Kidney (tissue), 14 donors: ENCODE data around the gene STXBP3. TPM values are rescaled to one million over a fixed set of nuclear protein-coding genes. Genes with fewer than 3 reads are reported as not detected.

ENCODE experiments used
- DNase-seq, 5 donors: peaks; one replicate each; pipeline ENCODE4 v3.0.0-alpha.2; 2013 to 2020
- FAIRE-seq: peaks from 2 replicates; lab custom pipeline; 2012; peaks lifted over from hg19 to GRCh38; lab: Jason Lieb, UNC
- H3K27ac ChIP-seq, 2 donors: one replicate each; pipeline ENCODE4 v1.7.0; 2013; ENCODE audit warnings: low read depth in 2 of 2, low read length in 2 of 2, inconsistent platforms in 1 of 2
- H3K27me3 ChIP-seq: one replicate; pipeline ENCODE4 v1.7.1; 2013; ENCODE audit warnings: low read length, inconsistent platforms; ENCODE audit not compliant: control insufficient read depth, insufficient read depth
- H3K36me3 ChIP-seq, 3 donors: one replicate each; pipeline versions ENCODE4 v1.7.0 to v1.7.1; 2013; ENCODE audit warnings: low read length in 3 of 3, control low read depth in 1 of 3, inconsistent platforms in 1 of 3; ENCODE audit not compliant: insufficient read depth in 3 of 3, control insufficient read depth in 2 of 3
- H3K4me1 ChIP-seq, 3 donors: one replicate each; pipeline versions ENCODE4 v1.7.0 to v1.7.1; 2013; ENCODE audit warnings: low read length in 3 of 3, inconsistent platforms in 1 of 3, low read depth in 1 of 3; ENCODE audit not compliant: control insufficient read depth in 2 of 3, insufficient read depth in 2 of 3
- H3K4me3 ChIP-seq, 3 donors: one replicate each; pipeline versions ENCODE4 v1.7.0 to v1.8.1; 2013; ENCODE audit warnings: low read length in 3 of 3, control low read depth in 1 of 3, inconsistent platforms in 1 of 3
- H3K9ac ChIP-seq, 3 donors: one replicate each; pipeline versions ENCODE4 v1.7.0 to v1.7.1; 2013; ENCODE audit warnings: low read length in 3 of 3, control low read depth in 1 of 3, inconsistent platforms in 1 of 3
- H3K9me3 ChIP-seq, 3 donors: one replicate each; pipeline versions ENCODE4 v1.7.0 to v1.7.1; 2013; ENCODE audit warnings: low read length in 3 of 3, control low read depth in 1 of 3, inconsistent platforms in 1 of 3; ENCODE audit not compliant: control insufficient read depth in 2 of 3, insufficient read depth in 1 of 3
- intact Hi-C: fragments of 100-400 bp; cut with DNase I; formaldehyde crosslinking; loops from one replicate; pipeline ENCODE4 v1.11.1; 2022
- polyA plus RNA-seq: library from polyadenylated mRNA; stranded (reverse); fragments of 350-450 nt; fragmentation: Illumina TruSeq; extraction: RNeasy Lipid Tissue Mini Kit (QIAGEN cat#74804); gene quantifications from one replicate; pipeline ENCODE4 v1.2.3, GENCODE V29; 2014; ENCODE audit warnings: low read depth, low replicate concordance; ENCODE audit not compliant: insufficient read depth
- total RNA-seq: library from RNA; stranded (reverse); fragmentation: NEBNext Ultra II Directional; extraction: Animal tissue kit (Norgen Biotek cat#: 25700); gene quantifications from one replicate; pipeline ENCODE4 v1.2.1, GENCODE V29; 2021
- TF ChIP-seq, protein P1 (sequence below): IDR thresholded peaks from 3 replicates; pipeline ENCODE4 v1.5.1; 2012; ENCODE audit warnings: mild to moderate bottlenecking, moderate library complexity, borderline replicate concordance; ENCODE audit not compliant: insufficient read depth; ENCODE audit errors: extremely low read depth
- donor health status: control.
- donor health status: control.
- donor health status: control.
- donor health status: control.
- donor health status: control.
- donor health status: DM: yes; HTN: yes; CAD: no.
- donor health status: Normal renal cell carcinoma (clear cell type).

The STXBP3 gene
- total and polyA plus RNA-seq, 2 donors from 2014 or later = 26.0 to 61.4 TPM

DNA sequence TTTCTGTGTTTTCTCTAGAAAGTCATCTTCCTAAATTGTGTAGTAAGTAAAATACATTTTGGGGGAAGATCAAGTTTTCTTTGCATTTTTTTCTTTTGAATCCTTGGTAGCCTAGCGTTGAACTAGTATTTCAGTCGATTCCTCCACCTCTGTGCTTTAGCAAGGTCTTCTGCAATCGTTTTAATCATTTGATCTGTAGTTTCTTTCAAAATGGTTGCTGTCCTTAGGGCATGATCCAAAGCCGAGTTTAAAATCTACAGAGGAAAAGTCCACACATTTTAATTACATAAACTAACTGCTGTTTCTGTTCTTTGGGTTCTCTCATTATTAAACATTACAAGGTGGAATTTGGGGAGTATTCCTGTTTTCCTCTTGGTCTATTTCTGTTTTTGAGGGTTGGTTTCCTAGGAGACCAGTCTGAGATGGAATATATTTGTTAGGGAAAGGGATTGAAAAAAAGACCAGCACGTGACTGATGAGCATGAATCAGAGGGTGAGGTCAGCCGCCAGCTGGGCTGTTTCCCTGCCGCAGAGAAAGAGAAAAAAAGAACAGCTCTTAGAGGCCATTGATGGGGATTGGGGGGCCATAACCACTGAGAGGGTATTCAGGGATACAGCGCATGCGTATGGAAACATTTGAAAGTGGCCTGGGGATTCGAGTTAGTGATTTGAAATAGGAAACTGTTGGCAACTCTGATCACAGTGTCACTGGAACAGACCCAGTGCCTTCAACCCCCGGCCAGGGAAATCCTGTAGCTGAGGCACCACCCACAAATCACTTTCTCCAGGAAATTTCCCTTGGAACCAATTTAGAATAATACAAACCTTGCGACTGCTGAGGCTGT is 69.8 kb downstream of the STXBP3 start:
- TF ChIP-seq, protein P1, sequence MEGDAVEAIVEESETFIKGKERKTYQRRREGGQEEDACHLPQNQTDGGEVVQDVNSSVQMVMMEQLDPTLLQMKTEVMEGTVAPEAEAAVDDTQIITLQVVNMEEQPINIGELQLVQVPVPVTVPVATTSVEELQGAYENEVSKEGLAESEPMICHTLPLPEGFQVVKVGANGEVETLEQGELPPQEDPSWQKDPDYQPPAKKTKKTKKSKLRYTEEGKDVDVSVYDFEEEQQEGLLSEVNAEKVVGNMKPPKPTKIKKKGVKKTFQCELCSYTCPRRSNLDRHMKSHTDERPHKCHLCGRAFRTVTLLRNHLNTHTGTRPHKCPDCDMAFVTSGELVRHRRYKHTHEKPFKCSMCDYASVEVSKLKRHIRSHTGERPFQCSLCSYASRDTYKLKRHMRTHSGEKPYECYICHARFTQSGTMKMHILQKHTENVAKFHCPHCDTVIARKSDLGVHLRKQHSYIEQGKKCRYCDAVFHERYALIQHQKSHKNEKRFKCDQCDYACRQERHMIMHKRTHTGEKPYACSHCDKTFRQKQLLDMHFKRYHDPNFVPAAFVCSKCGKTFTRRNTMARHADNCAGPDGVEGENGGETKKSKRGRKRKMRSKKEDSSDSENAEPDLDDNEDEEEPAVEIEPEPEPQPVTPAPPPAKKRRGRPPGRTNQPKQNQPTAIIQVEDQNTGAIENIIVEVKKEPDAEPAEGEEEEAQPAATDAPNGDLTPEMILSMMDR = no peak
- Histone ChIP-seq H3K4me3 (peak overlapping the region; percentile 13 to 58 (median 56)), H3K27me3 (no peaks in the 10 kb centered on the region), H3K9ac (no peak overlapping the region), H3K36me3 (peaks cover 0 to 4% (median 0%) of the 10 kb centered on the region in 3 donors), H3K4me1 (peaks cover 0 to 5% (median 0%) of the 10 kb centered on the region in 3 donors), H3K27ac (peak overlapping the region; percentile 52 to 79), H3K9me3 (no peaks in the 10 kb centered on the region)
- DNase-seq = peak; percentile 65 to 93 (median 83)
- FAIRE-seq = no peak
- intact Hi-C loops = no loop called here

DNA sequence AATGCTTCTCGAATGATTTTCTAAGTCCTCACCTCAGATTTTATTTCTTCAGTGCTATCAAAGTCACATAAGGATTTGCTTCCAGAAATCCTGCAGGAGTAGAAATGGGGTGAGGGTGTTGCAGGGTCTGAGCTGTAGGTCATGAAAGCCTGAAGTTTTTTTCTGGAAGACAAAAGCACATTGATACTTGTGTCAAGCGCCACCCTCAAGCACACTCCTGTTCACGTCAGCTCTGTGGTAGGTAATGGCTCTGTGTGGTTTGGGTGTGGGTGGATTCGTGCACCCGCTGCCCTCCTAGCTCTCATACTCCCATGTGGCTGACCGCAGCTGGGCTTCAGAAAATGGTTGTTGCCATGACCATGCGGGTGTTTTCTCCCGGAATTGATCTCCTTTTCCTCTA is 70.5 kb downstream of the STXBP3 start:
- peak overlapping the region in 2 of 3 donors; percentile 56 to 58 for H3K4me3 ChIP-seq
- H3K4me1 ChIP-seq = peaks cover 0 to 5% (median 0%) of the 10 kb centered on the region in 3 donors
- no peak for FAIRE-seq
- intact Hi-C loops = no loop called here
- H3K27me3 ChIP-seq = no peaks in the 10 kb centered on the region
- H3K9me3 ChIP-seq = no peaks in the 10 kb centered on the region
- H3K9ac ChIP-seq = no peak overlapping the region
- TF ChIP-seq, protein P1 = no peak
- peak in 1 of 5 donors; percentile 46 for DNase-seq
- H3K36me3 ChIP-seq = no peaks in the 10 kb centered on the region
- peak overlapping the region; percentile 52 to 79 for H3K27ac ChIP-seq

DNA sequence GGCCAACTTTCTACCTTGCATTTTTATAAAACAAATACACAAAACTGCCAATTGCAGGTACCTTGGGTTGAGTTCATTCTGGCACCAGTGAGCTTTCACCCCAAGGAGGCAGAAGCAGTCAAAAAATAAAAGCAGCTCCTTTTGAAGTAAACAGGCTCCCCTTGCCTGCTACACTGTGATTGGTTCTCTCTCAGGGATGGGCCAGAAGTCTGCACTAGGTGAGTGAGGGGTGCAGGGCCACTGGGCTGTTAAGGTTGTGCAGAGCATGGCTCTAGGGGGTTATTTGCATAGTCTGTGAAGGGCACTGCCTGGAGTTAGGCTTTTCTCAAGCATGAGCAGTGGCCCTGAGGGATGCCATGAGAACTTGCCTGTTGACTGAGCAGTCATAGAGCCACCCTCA is 71.3 kb downstream of the STXBP3 start:
- Histone ChIP-seq H3K9me3 (no peaks in the 10 kb centered on the region), H3K4me3 (no peak overlapping the region), H3K4me1 (peaks cover 0 to 5% (median 0%) of the 10 kb centered on the region in 3 donors), H3K9ac (no peak overlapping the region), H3K27ac (no peak overlapping the region), H3K36me3 (no peaks in the 10 kb centered on the region), H3K27me3 (no peaks in the 10 kb centered on the region)
- DNase-seq (no peak), FAIRE-seq (no peak)
- TF ChIP-seq, protein P1 = no peak
- intact Hi-C loops = no loop called here
